MCF 10A (cell line): ENCODE measurements around the gene CTBP1. TPM values are rescaled to one million over a fixed set of nuclear protein-coding genes. Genes with fewer than 3 reads are reported as not detected.

Experiments used
- BruUV-seq: library from RNA; stranded (reverse); fragments of 400-500 nt; replicated peaks from 2 replicates; lab custom pipeline; 2021; lab: Mats Ljungman, UMichigan
- CTCF ChIA-PET: fragments of 300-600 bp; sonication (Branson Sonifier 250); formaldehyde crosslinking; extraction: SDS; loops from one replicate; lab custom pipeline; 2021; ENCODE audit warnings: antibody characterized with exemption, inconsistent platforms; lab: Yijun Ruan, JAX
- POLR2A ChIA-PET: fragments of 300-600, 350-650 bp; sonication (Branson Sonifier 250); formaldehyde crosslinking; extraction: SDS; loops from one replicate; lab custom pipeline; 2020; ENCODE audit warnings: antibody characterized with exemption, inconsistent platforms; lab: Yijun Ruan, JAX
- DNase-seq: peaks from one replicate; pipeline ENCODE4 v3.0.0-alpha.2; 2018; ENCODE audit not compliant: unreplicated experiment
- H3K27ac Mint-ChIP-seq: one replicate; pipeline ENCODE4 v1.8.0; 2022; ENCODE audit warnings: mild to moderate bottlenecking, low read depth, mixed read lengths; ENCODE audit not compliant: unreplicated experiment
- H3K27me3 Mint-ChIP-seq: one replicate; pipeline ENCODE4 v1.8.0; 2022; ENCODE audit warnings: mixed read lengths; ENCODE audit not compliant: insufficient read depth, unreplicated experiment
- H3K36me3 Mint-ChIP-seq: one replicate; pipeline ENCODE4 v1.8.0; 2022; ENCODE audit warnings: mild to moderate bottlenecking, moderate library complexity, mixed read lengths; ENCODE audit not compliant: insufficient read depth, unreplicated experiment
- H3K4me1 Mint-ChIP-seq: one replicate; pipeline ENCODE4 v1.8.0; 2022; ENCODE audit warnings: mixed read lengths; ENCODE audit not compliant: insufficient read depth, unreplicated experiment
- H3K4me3 Mint-ChIP-seq: one replicate; pipeline ENCODE4 v1.8.0; 2022; ENCODE audit warnings: mild to moderate bottlenecking, moderate library complexity, mixed read lengths; ENCODE audit not compliant: unreplicated experiment
- H3K9me3 Mint-ChIP-seq: one replicate; pipeline ENCODE4 v1.8.0; 2022; ENCODE audit warnings: mixed read lengths; ENCODE audit not compliant: unreplicated experiment
- intact Hi-C: fragments of 100-400 bp; cut with micrococcal nuclease; formaldehyde crosslinking; loops from 2 replicates; pipeline ENCODE4 v1.14.1; 2022
- total RNA-seq: library from RNA; stranded (reverse); gene quantifications from 2 replicates; pipeline ENCODE4 v1.2.3, GENCODE V29; 2022
- TF ChIP-seq, protein P1 (sequence below): fragments of 200-600 bp; IDR thresholded peaks from one replicate; pipeline ENCODE4 v1.8.0; 2022; ENCODE audit warnings: antibody characterized with exemption, mild to moderate bottlenecking; ENCODE audit not compliant: unreplicated experiment

CTBP1 gene
- total RNA-seq, 1 experiment from 2014 or later = 152 TPM

DNA sequence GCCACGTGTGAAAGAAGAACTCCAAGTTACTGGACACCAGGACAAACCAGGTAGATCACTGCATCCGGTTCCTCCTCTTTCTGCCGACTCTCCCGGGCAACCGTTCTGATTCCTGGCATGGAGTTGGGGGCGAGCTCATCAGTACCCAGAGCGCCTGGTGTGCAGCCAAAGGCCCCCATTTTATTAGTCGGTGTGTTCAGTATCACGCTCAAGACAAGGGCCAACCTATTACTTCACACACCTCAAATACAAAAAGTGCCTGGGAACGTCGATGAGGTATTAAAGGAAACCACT is 2.8 kb upstream of the CTBP1 start:
- DNase-seq = no peak
- intact Hi-C loops = no loop called here
- Mint-ChIP-seq H3K27ac (no peak overlapping the region), H3K36me3 (peaks cover 26% of the 10 kb centered on the region), H3K9me3 (peaks cover 29% of the 10 kb centered on the region), H3K4me3 (no peak overlapping the region), H3K27me3 (no peaks in the 10 kb centered on the region), H3K4me1 (peaks cover 8% of the 10 kb centered on the region)
- TF ChIP-seq, protein P1, sequence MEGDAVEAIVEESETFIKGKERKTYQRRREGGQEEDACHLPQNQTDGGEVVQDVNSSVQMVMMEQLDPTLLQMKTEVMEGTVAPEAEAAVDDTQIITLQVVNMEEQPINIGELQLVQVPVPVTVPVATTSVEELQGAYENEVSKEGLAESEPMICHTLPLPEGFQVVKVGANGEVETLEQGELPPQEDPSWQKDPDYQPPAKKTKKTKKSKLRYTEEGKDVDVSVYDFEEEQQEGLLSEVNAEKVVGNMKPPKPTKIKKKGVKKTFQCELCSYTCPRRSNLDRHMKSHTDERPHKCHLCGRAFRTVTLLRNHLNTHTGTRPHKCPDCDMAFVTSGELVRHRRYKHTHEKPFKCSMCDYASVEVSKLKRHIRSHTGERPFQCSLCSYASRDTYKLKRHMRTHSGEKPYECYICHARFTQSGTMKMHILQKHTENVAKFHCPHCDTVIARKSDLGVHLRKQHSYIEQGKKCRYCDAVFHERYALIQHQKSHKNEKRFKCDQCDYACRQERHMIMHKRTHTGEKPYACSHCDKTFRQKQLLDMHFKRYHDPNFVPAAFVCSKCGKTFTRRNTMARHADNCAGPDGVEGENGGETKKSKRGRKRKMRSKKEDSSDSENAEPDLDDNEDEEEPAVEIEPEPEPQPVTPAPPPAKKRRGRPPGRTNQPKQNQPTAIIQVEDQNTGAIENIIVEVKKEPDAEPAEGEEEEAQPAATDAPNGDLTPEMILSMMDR = no peak
- ChIA-PET POLR2A (interaction anchor here (0.6 kb wide), 1 partner anchor 445 kb away, joined by 3 read pairs; no protein-coding TSS in a partner anchor), CTCF (interaction anchor here (0.6 to 1.3 kb wide), 2 partner anchors 16 to 95 kb away, joined by 3 to 4 read pairs; partner anchors contain the start of gene UVSSA)
- no TSS peak for BruUV-seq

DNA sequence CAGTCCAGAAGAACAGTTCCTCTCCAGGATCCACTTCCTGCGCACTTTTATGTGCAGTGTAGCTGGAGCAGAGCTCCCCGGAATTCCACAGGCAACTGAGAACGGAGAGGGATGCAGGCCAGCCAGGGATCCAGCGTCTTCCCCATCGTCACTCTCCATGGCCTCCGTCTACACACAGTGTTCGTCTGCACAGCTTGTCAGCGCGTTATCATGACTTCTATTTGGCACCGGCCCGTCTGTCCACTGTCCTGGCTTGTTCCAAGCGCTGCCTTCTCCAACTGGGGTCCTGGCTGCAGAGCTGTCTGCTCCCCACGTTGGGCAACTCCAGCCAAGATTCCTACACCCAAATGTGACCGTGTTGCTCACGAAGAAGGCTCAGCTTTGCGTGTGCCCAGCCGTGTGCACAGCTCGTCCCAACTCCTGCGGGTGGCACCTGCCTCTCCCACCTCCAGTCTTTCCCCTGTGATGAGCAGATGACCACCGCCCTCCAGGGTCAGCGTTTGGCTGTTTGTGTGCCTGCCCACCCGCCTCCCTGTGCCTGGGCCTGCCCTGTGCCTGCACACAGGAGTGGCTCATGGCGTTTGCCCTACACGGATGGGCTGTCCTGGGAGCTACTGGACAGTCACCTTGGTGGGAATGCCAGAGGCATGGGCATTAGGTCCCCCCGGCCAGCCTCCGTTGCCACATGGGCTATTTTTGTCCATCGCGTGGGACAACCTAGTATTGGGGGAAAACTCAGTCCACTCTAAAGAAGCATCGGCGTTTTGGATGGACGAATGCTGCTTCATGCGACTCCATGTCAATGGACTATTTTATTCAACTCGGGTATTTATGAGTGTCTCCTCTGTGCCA is 2.2 kb upstream of the CTBP1 start:
- H3K36me3 Mint-ChIP-seq = peaks cover 27% of the 10 kb centered on the region
- no peak overlapping the region for H3K27ac Mint-ChIP-seq
- peak overlapping the region; percentile 35 for H3K4me3 Mint-ChIP-seq
- ChIA-PET POLR2A (interaction anchor here (0.6 to 5.7 kb wide), 4 partner anchors 39 to 446 kb away, joined by 3 to 112 read pairs (median 22); partner anchors contain the start of genes MAEA and UVSSA), CTCF (interaction anchor here (0.5 to 1.3 kb wide), 4 partner anchors 17 to 199 kb away, joined by 3 to 4 read pairs (median 3); partner anchors contain the start of gene UVSSA)
- peaks cover 8% of the 10 kb centered on the region for H3K4me1 Mint-ChIP-seq
- DNase-seq = no peak
- no peaks in the 10 kb centered on the region for H3K27me3 Mint-ChIP-seq
- peaks cover 25% of the 10 kb centered on the region for H3K9me3 Mint-ChIP-seq
- no TSS peak for BruUV-seq
- intact Hi-C loops = no loop called here
- TF ChIP-seq, protein P1 = no peak

DNA sequence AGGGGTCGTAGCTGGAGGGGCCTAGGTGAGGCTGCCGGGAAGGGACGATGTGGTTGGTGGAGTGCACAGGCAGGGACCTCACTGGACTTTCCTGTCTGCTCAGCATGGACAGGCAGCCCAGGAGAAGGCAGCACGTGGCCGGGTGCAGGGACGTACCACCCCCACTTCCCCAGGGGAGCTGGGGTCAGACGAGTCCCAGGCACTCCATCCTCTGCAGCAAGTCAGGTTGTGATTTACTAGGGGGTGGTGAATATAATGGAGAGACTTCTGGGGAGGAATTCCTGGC is 1.5 kb upstream of the CTBP1 start:
- Mint-ChIP-seq H3K9me3 (peaks cover 18% of the 10 kb centered on the region), H3K27me3 (no peaks in the 10 kb centered on the region), H3K36me3 (peaks cover 28% of the 10 kb centered on the region), H3K4me3 (peak overlapping the region; percentile 35), H3K4me1 (peaks cover 8% of the 10 kb centered on the region), H3K27ac (no peak overlapping the region)
- no peak for DNase-seq
- POLR2A ChIA-PET = interaction anchor here (0.9 to 5.7 kb wide), 3 partner anchors 40 to 97 kb away, joined by 3 to 112 read pairs (median 41); partner anchors contain the start of genes MAEA and UVSSA
- intact Hi-C loops = no loop called here
- BruUV-seq = no TSS peak
- TF ChIP-seq, protein P1 = no peak
- CTCF ChIA-PET = interaction anchor here (0.5 to 1.3 kb wide), 4 partner anchors 15 to 199 kb away, joined by 3 to 4 read pairs (median 3); partner anchors contain the start of gene UVSSA
